ENCODE results near the gene PPL. TPM values are rescaled to one million over a fixed set of nuclear protein-coding genes. Genes with fewer than 3 reads are reported as not detected.
"Not testable (repeated sequence)": the region's sequence is repeated elsewhere in the genome, so short reads cannot be mapped to it uniquely, and the experiment has no call there.

Gene PPL
- total RNA-seq, 2 donors from 2014 or later, result 23.8 to 24.1 TPM

DNA sequence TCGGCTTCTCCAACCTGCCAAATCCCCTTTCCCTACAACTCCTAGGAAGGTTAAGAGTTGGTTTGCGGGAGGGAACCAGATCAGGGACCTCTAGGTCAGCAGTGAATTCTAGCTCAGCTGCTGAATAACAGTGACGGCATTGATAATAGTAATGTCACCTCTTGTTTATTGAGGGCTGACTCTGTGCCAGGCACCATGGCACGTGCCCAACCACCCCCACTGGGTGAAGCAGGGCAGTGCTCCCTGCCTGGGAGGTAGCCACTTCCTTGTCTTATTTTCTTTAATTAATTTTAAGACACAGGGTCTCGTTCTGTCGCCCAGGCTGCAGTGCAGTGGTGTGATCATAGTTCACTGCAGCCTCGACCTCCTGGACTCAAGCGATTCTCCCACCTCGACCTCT, 5.5 kb upstream of the PPL start:
- intact Hi-C loops (cut with DNase I), result loop anchor here in 1 of 2 donors (10.0 kb wide), 1 partner anchor 178 kb away; the partner anchor contains the start of gene ZNF500
- no peak for DNase-seq (ENCODE audit: low spot score)

GRCh38 chr16:4940719-4941118, 3.8 kb upstream of the PPL start:
- DNase-seq (ENCODE audit: low spot score), result no peak
- intact Hi-C loops (cut with DNase I), result loop anchor here in 1 of 2 donors (10.0 kb wide), 1 partner anchor 176 kb away; the partner anchor contains the start of gene ZNF500

GRCh38 chr16:4938683-4939030, 1.7 kb upstream of the PPL start:
- intact Hi-C loops (cut with DNase I), result loop anchor here (5.0 to 10.0 kb wide), 2 partner anchors 84 to 91 kb away; partner anchors contain the start of genes GLYR1 (in 1 of the 2) and UBN1 (in 1 of the 2)

DNA sequence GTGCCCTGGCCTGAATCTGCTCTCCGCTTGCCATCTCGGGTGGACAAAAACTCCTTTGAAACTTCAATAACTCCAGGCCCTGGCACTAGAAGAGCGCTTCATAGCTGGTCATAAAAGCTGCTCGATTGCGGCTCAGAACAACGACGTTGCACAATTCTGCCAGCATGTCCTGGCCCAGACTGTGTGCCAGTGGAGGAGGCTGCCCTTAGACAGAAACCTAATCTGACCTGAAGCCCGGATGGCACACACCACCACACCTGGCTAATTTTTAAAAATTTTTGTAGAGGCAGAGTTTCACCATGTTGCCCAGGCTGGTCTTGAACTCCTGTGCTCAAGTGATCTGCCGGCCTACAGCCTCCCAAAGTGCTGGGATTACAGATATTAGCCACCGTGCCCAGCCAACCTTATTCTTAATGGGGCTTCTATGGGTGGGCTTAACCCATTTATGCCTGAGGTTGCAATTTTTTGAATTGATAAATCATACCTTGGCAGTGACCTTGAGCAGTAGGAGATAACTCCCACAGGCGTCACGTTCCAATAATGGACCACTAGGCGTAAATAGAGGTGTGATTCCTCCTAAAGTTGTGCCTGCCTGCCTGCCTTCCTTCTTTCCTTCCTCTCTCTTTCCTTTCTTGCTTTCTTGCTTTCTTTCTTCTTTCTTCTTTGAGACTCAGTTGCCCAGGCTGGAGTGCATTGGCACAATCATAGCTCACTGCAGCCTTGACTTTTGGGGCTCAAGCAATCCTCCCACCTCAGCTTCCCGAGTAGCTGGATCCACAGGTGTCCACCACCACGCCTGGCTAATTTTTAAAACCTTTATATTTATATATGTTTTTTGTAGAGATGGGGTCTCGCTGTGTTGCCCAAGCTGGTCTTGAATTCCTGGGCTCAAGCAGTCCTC, 1.1 kb upstream of the PPL start:
- intact Hi-C loops (cut with DNase I), result loop anchor here (5.0 to 10.0 kb wide), 2 partner anchors 83 to 91 kb away; partner anchors contain the start of genes GLYR1 (in 1 of the 2) and UBN1 (in 1 of the 2)
- no peak for DNase-seq (ENCODE audit: low spot score)

More at GRCh38 chr16:4938683-4939030, 1.7 kb upstream of the PPL start:
- no peak for DNase-seq (ENCODE audit: low spot score)

DNA sequence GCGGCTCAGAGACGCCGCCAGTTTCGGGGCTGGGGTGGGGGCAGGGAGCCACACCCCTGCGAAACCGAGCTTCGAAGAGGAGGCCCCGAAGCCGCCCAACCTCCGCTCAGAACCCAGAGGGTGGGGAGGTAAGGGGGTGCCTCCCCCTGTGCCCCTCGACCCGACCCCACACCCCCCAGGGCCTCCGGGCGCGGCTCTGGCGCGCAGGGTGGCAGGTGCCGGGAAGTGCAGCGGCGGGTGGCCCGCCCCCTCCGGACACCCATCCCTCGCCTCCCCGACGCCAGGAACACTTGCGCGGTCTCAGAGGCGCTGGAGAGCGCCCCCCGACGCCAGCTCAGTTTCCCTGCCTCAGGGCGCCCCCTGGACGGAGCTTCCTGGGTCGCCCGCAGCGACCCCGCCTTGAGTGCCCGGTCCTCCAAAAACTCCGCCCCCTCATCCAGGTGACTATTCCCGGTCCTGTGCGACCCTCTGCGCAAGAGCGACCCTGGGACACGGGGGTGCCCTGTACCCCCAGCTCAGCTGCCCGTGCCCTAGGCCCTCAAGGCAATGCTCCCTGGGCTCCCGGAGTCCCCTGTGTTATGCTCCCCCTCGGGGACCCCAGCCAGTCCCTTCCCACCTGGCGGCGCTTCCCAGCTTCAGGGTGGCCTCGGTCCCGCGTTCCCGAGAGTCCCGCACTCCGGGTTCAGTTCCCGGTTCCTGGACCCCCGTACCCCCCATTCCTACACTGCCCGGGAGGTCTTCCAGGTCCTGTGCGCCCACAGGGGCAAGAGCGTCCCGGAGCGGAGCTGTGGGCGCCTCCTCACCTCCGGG, 562 bp downstream of the PPL start:
- DNase-seq (ENCODE audit: low spot score), result no peak
- intact Hi-C loops (cut with DNase I), result loop anchor here (5.0 to 10.0 kb wide), 2 partner anchors 82 to 89 kb away; partner anchors contain the start of genes GLYR1 (in 1 of the 2) and UBN1 (in 1 of the 2)

DNA sequence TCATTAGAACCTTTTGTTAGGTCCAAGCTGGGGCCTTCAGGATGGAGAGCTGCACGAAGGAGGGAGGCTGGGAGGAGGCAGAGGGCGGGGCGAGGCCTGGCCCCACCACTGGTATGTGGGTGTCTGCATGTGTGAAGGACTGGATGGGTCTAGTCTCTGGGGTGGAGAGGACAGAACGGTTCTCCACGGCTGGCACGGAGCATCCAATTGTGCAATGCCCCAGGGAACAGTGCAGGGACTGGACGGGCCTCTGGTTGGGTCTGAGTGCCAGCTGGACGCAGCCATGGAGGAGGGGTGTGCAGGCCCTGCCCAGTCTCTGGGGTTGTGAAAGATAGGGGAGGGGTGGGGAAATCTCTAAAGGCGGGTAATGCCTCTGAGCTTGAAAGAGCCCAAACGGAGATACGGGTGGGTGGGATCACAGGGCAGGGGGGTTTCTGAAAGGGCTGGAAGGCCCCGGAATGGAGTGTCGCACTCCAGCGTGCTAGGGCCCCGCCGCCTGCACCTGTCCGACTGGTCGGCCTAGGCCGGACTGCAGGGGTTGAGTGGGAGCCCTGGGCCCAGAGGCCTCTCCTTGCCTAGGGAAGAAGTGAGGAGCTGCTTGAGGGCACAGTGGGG, 1.6 kb downstream of the PPL start:
- peak; percentile 98 for DNase-seq (ENCODE audit: low spot score)
- intact Hi-C loops (cut with DNase I), result loop anchor here (5.0 to 10.0 kb wide), 2 partner anchors 81 to 88 kb away; partner anchors contain the start of genes GLYR1 (in 1 of the 2) and UBN1 (in 1 of the 2)

- DNase-seq (ENCODE audit: low spot score), result no peak
- intact Hi-C loops (cut with DNase I), result loop anchor here in 1 of 2 donors (10.0 kb wide), 1 partner anchor 80 kb away; no protein-coding TSS in a partner anchor
Observed at GRCh38 chr16:4934591-4934990, 2.4 kb downstream of the PPL start.

- DNase-seq (ENCODE audit: low spot score), result no peak
- intact Hi-C loops (cut with DNase I), result loop anchor here in 1 of 2 donors (10.0 kb wide), 1 partner anchor 79 kb away; no protein-coding TSS in a partner anchor
Observed at GRCh38 chr16:4933871-4934395, 3.0 kb downstream of the PPL start.

- intact Hi-C loops (cut with DNase I), result loop anchor here in 1 of 2 donors (10.0 kb wide), 1 partner anchor 79 kb away; no protein-coding TSS in a partner anchor
- DNase-seq (ENCODE audit: low spot score), result no peak
Observed at GRCh38 chr16:4933433-4933832, 3.5 kb downstream of the PPL start.

- intact Hi-C loops (cut with DNase I), result loop anchor here in 1 of 2 donors (10.0 kb wide), 1 partner anchor 77 kb away; no protein-coding TSS in a partner anchor
- DNase-seq (ENCODE audit: low spot score), result no peak
Observed at GRCh38 chr16:4931381-4931780, 5.6 kb downstream of the PPL start.

- not testable (repeated sequence) for DNase-seq (ENCODE audit: low spot score)
Observed at GRCh38 chr16:4929619-4930018, 7.3 kb downstream of the PPL start.

GRCh38 chr16:4928227-4928626, 8.7 kb downstream of the PPL start:
- intact Hi-C loops (cut with DNase I), result no loop called here
- DNase-seq (ENCODE audit: low spot score), result no peak

More at GRCh38 chr16:4929619-4930018, 7.3 kb downstream of the PPL start:
- intact Hi-C loops (cut with DNase I), result loop anchor here in 1 of 2 donors (10.0 kb wide), 1 partner anchor 75 kb away; no protein-coding TSS in a partner anchor

- DNase-seq (ENCODE audit: low spot score), result no peak
- intact Hi-C loops (cut with DNase I), result no loop called here
Observed at GRCh38 chr16:4927661-4928060, 9.3 kb downstream of the PPL start.

DNA sequence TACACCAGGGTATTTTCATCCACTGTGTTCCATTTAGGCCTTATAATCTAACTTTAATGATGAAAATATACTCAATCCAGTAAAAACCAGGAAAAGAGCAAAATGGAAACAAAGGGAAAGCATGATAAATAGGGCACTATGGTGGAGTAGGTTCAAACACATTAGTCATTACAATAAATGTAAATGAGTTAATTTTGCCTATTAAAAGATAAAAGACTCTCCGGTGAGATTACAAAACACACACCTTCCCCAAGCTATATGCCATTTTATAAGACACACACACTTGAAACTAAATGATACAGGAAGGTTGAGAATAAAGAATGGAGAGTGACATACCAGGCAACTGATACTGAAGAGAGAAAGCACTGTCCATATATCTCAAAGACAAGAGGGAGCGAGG, 10.0 kb downstream of the PPL start:
- DNase-seq (ENCODE audit: low spot score), result no peak
- intact Hi-C loops (cut with DNase I), result no loop called here

DNA sequence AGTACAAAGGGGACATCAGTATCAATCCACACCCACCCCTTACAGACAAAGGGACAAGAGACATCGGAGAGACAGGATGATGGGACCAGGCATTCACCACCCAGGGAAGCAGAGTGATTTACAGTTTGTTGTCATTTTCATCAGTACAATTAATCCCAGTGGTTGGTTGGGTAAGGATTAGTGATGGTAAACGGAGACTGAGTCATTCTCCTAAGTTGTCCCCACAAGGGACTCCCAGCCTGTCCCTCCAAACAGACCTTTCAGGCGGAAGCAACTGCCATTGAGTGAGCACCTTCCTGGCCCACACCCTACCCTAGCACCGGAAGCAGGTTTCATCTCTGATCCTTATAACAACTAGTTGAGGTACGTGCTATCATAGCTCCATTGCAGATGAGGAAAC, 11.2 kb downstream of the PPL start:
- intact Hi-C loops (cut with DNase I), result no loop called here
- DNase-seq (ENCODE audit: low spot score), result no peak

- intact Hi-C loops (cut with DNase I), result no loop called here
- no peak for DNase-seq (ENCODE audit: low spot score)
Observed at GRCh38 chr16:4925293-4925607, 11.7 kb downstream of the PPL start.

- intact Hi-C loops (cut with DNase I), result no loop called here
- DNase-seq (ENCODE audit: low spot score), result no peak
Observed at GRCh38 chr16:4924593-4925292, 12.2 kb downstream of the PPL start.

DNA sequence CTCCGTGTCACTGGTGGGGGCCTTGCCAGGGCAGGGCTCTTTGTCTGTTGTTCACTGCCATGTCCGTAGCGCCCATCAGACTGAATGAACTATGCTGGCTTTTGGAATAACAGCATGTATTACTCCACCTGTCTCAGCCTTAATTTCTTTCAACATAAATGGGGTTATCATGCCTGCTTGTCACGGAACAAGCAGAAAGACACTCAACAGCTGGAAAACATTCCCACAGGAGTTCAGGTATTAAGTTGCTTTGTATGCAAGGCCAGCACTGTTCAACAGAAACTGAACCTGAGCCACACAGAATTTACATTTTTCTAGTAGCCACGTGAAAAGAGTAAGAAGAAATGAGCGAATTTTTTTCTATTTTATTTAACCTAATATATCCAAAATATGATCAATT, 13.1 kb downstream of the PPL start:
- intact Hi-C loops (cut with DNase I), result no loop called here
- no peak for DNase-seq (ENCODE audit: low spot score)
